Ovary (tissue), 9 donors: Measurements from ENCODE around the gene CD68. TPM values are rescaled to one million over a fixed set of nuclear protein-coding genes. Genes with fewer than 3 reads are reported as not detected.

Experiments used
- DNase-seq, 5 donors: peaks; one replicate each; pipeline ENCODE4 v3.0.0-alpha.2; 2019 to 2020
- H3K27ac ChIP-seq, 2 donors: fragments of 200-600 bp; one replicate each; pipeline versions ENCODE4 v1.5.1 to v1.8.0; 2019 to 2022
- H3K27me3 ChIP-seq: fragments of 200-600 bp; one replicate; pipeline ENCODE4 v1.8.0; 2022
- H3K36me3 ChIP-seq: fragments of 200-600 bp; sonication (generic); one replicate; pipeline ENCODE4 v1.5.1; 2019
- H3K4me1 ChIP-seq: one replicate; pipeline ENCODE4 v1.8.1; 2013; ENCODE audit warnings: mild to moderate bottlenecking, moderate library complexity; ENCODE audit not compliant: insufficient read depth
- H3K4me3 ChIP-seq: fragments of 200-600 bp; sonication (generic); one replicate; pipeline ENCODE4 v1.5.1; 2017
- H3K9me3 ChIP-seq, 2 donors: fragments of 200-600 bp in 1 of 2; sonication (generic) in 1 of 2; one replicate each; pipeline versions ENCODE4 v1.5.1 to v1.8.1; 2013 to 2019; ENCODE audit warnings: mild to moderate bottlenecking in 1 of 2, moderate library complexity in 1 of 2
- CTCF ChIP-seq, 3 donors: fragments of 450-650 bp in 2 of 3; fragments of 200-600 bp in 1 of 3; IDR thresholded peaks; one replicate each; pipeline versions ENCODE4 v1.5.1 to v1.8.0; 2016 to 2022; ENCODE audit warnings: antibody characterized with exemption in 3 of 3, mild to moderate bottlenecking in 1 of 3
- EP300 ChIP-seq: sonication (generic); formaldehyde crosslinking; IDR thresholded peaks from one replicate; pipeline ENCODE4 v1.6.1; 2017; ENCODE audit warnings: antibody characterized with exemption
- POLR2A ChIP-seq: fragments of 450-650 bp; IDR thresholded peaks from one replicate; pipeline ENCODE4 v1.6.1; 2017; ENCODE audit warnings: antibody characterized with exemption, mild to moderate bottlenecking, moderate library complexity
- WGBS, 3 donors: extraction: QIAGEN DNeasy Blood & Tissue Kit in 1 of 3; methylation state at CpG; one replicate each; pipeline versions ENCODE4 v1.1.5 to v1.1.7; 2013 to 2017; 5-methylcytosine and 5-hydroxymethylcytosine counted together
- intact Hi-C, 4 donors: fragments of 100-400 bp; cut with DNase I; formaldehyde crosslinking; loops; one replicate each; pipeline versions ENCODE4 v1.11.0 to v1.15.1; 2022 to 2023
- polyA plus RNA-seq, 2 donors: library from polyadenylated mRNA; stranded (reverse); fragments of 200-250 nt in 1 of 2; fragments of 350-450 nt in 1 of 2; fragmentation: Illumina TruSeq in 1 of 2; extraction: RNeasy Lipid Tissue Mini Kit (QIAGEN cat#74804) in 1 of 2; gene quantifications; one replicate each; pipeline ENCODE4 v1.2.3, GENCODE V29; 2013 to 2014
- total RNA-seq, 7 donors: library from RNA; depleted of rRNA in 2 of 7; stranded (reverse); fragments of >200 nt in 2 of 7; fragmentation: NEBNext Ultra II Directional in 3 of 7; extraction: Animal tissue kit (Norgen Biotek cat#: 25700) in 3 of 7; gene quantifications; one replicate each; pipeline versions ENCODE4 v1.1.0 to v1.2.4, GENCODE V29; 2016 to 2023
- donor health status: DM: no; HTN: no; CAD: no; lungs with moderate emphysema.
- donor health status: DM: no; HTN: no; CAD: no.
- donor health status: Bipolar disorder and iron deficiency.
- donor health status: DM: yes; HTN: yes; CAD: no.
- donor health status: DM: no; HTN: no; CAD: no.
- donor health status: DM: yes; HTN: yes; CAD: no.

CD68 gene
- total and polyA plus RNA-seq, 9 donors, result 5.2 to 132 (median 15.4) TPM

- DNase-seq, result peak; percentile 89 to 92 (median 91)
- TF ChIP-seq CTCF (IDR thresholded peaks at IDR 0.05), result no peak
- TF ChIP-seq POLR2A, result peak; percentile 16
- peak; percentile 65 for TF ChIP-seq EP300
- H3K27me3 ChIP-seq, result no peaks in the 10 kb centered on the region
- H3K36me3 ChIP-seq, result no peaks in the 10 kb centered on the region
- H3K4me1 ChIP-seq, result peaks cover 3% of the 10 kb centered on the region
- intact Hi-C loops, result loop anchor here in 1 of 4 donors (5.0 kb wide), 2 partner anchors 114 to 266 kb away; partner anchors contain the start of genes EIF5A, TP53 and WRAP53
- WGBS, 3 donors, result 0 to 1% (median 0%) methylated on average over 49 to 71 of the region's 71 CpGs
- peak overlapping the region; percentile 100 for H3K4me3 ChIP-seq
- H3K27ac ChIP-seq, result peak overlapping the region; percentile 94 to 97
- no peaks in the 10 kb centered on the region for H3K9me3 ChIP-seq
Observed at GRCh38 chr17:7573324-7574080, 5.9 kb upstream of the CD68 start.

- TF ChIP-seq CTCF (IDR thresholded peaks at IDR 0.05) (no peak), EP300 (no peak), POLR2A (no peak)
- Histone ChIP-seq H3K4me3 (peak overlapping the region; percentile 100), H3K9me3 (no peaks in the 10 kb centered on the region), H3K36me3 (no peaks in the 10 kb centered on the region), H3K27ac (peak overlapping the region; percentile 94 to 97), H3K4me1 (peaks cover 3% of the 10 kb centered on the region), H3K27me3 (no peaks in the 10 kb centered on the region)
- WGBS, 3 donors, result 11 to 17% (median 11%) methylated on average over 15 of the region's 15 CpGs
- DNase-seq, result no peak
- intact Hi-C loops, result loop anchor here in 1 of 4 donors (5.0 kb wide), 2 partner anchors 113 to 267 kb away; partner anchors contain the start of genes EIF5A, TP53 and WRAP53
Observed at GRCh38 chr17:7574176-7574953, 5.1 kb upstream of the CD68 start.

GRCh38 chr17:7575481-7575883, 4.0 kb upstream of the CD68 start:
- Histone ChIP-seq H3K27me3 (no peaks in the 10 kb centered on the region), H3K36me3 (no peaks in the 10 kb centered on the region), H3K27ac (peak overlapping the region in 1 of 2 donors; percentile 1), H3K4me1 (peaks cover 3% of the 10 kb centered on the region), H3K4me3 (no peak overlapping the region), H3K9me3 (no peaks in the 10 kb centered on the region)
- 45 to 59% (median 53%) methylated on average over 1 of the region's 1 CpG for WGBS, 3 donors
- TF ChIP-seq POLR2A, result no peak
- no peak for TF ChIP-seq EP300
- no peak for TF ChIP-seq CTCF (IDR thresholded peaks at IDR 0.05)
- intact Hi-C loops, result no loop called here
- DNase-seq, result no peak

- no peak overlapping the region for H3K4me3 ChIP-seq
- WGBS, 3 donors, result 52 to 66% (median 60%) methylated on average over 7 of the region's 7 CpGs
- intact Hi-C loops, result no loop called here
- no peaks in the 10 kb centered on the region for H3K27me3 ChIP-seq
- H3K36me3 ChIP-seq, result no peaks in the 10 kb centered on the region
- H3K9me3 ChIP-seq, result no peaks in the 10 kb centered on the region
- no peak overlapping the region for H3K27ac ChIP-seq
- no peak for TF ChIP-seq CTCF (IDR thresholded peaks at IDR 0.05)
- TF ChIP-seq POLR2A, result no peak
- TF ChIP-seq EP300, result no peak
- H3K4me1 ChIP-seq, result peaks cover 3% of the 10 kb centered on the region
- DNase-seq, result no peak
Observed at GRCh38 chr17:7575959-7576358, 3.5 kb upstream of the CD68 start.
